H1 (cell line): ENCODE data around the gene MTFR2. TPM values are rescaled to one million over a fixed set of nuclear protein-coding genes. Genes with fewer than 3 reads are reported as not detected.

ENCODE experiments used
- CTCF ChIA-PET: fragments of 300-600 bp; sonication (Branson Sonifier 250); formaldehyde crosslinking; loops from one replicate; lab custom pipeline; 2021; ENCODE audit not compliant: partially characterized antibody; lab: Charles Lee
- POLR2A ChIA-PET: fragments of 300-600 bp; sonication (Branson Sonifier 250); formaldehyde crosslinking; loops from one replicate; lab custom pipeline; 2021; ENCODE audit warnings: inconsistent platforms; ENCODE audit not compliant: partially characterized antibody; lab: Charles Lee
- DNase-seq, 2 experiments: peaks; one replicate each; pipeline versions ENCODE4 v3.0.0 to v3.0.0-alpha.2; 2010 to 2022; ENCODE audit warnings: low spot score in 2 of 2, low read depth in 1 of 2, mixed read lengths in 1 of 2
- FAIRE-seq: peaks from 2 replicates; lab custom pipeline; 2011; peaks lifted over from hg19 to GRCh38; lab: Jason Lieb, UNC
- H2AFZ ChIP-seq: 2 replicates; pipeline ENCODE4 v1.8.1; 2012; ENCODE audit warnings: low read length, inconsistent platforms
- H2AK5ac ChIP-seq: 2 replicates; pipeline ENCODE4 v1.6.1; 2013; ENCODE audit warnings: low read depth, low read length
- H2BK120ac ChIP-seq: replicated peaks from 2 replicates; pipeline ENCODE3; 2013; ENCODE audit warnings: low read depth, low read length, inconsistent platforms
- H2BK12ac ChIP-seq: 2 replicates; pipeline ENCODE4 v1.6.1; 2013; ENCODE audit warnings: low read depth, low read length
- H2BK15ac ChIP-seq: 2 replicates; pipeline ENCODE4 v1.6.1; 2013; ENCODE audit warnings: low read length
- H2BK20ac ChIP-seq: 2 replicates; pipeline ENCODE4 v1.6.1; 2013; ENCODE audit warnings: low read length
- H2BK5ac ChIP-seq: 2 replicates; pipeline ENCODE4 v1.6.1; 2013; ENCODE audit warnings: low read depth, low read length
- H3K14ac ChIP-seq: 2 replicates; pipeline ENCODE4 v1.6.1; 2013; ENCODE audit warnings: inconsistent platforms; ENCODE audit not compliant: insufficient read length
- H3K18ac ChIP-seq: 2 replicates; pipeline ENCODE4 v1.6.1; 2013; ENCODE audit warnings: low read length; ENCODE audit errors: extremely low read depth
- H3K23ac ChIP-seq: 2 replicates; pipeline ENCODE4 v1.6.1; 2013; ENCODE audit warnings: inconsistent platforms; ENCODE audit not compliant: insufficient read length
- H3K23me2 ChIP-seq: 2 replicates; pipeline ENCODE4 v1.6.1; 2013; ENCODE audit warnings: low read depth, low read length
- H3K27ac ChIP-seq: 2 replicates; pipeline ENCODE4 v1.6.1; 2011; ENCODE audit warnings: low read depth, low read length, inconsistent platforms
- H3K27me3 ChIP-seq, 4 experiments: replicated peaks in 1 of 4; 1 replicate in 1 of 4; 2 replicates in 3 of 4; pipeline versions ENCODE4 v1.6.1 to v1.8.1; 2011 to 2013; ENCODE audit warnings: low read length in 3 of 4, mild to moderate bottlenecking in 3 of 4, inconsistent platforms in 2 of 4, mixed read lengths in 2 of 4, moderate library complexity in 1 of 4; ENCODE audit not compliant: control insufficient read depth in 3 of 4, insufficient read depth in 3 of 4; ENCODE audit errors: extremely low read depth in 1 of 4
- H3K36me3 ChIP-seq, 4 experiments: 2 replicates each; pipeline versions ENCODE4 v1.6.1 to v1.8.1; 2011 to 2013; ENCODE audit warnings: mild to moderate bottlenecking in 4 of 4, low read length in 3 of 4, moderate library complexity in 2 of 4, control low read depth in 1 of 4, inconsistent platforms in 1 of 4; ENCODE audit not compliant: insufficient read depth in 4 of 4, control insufficient read depth in 2 of 4
- H3K4ac ChIP-seq: replicated peaks from 2 replicates; pipeline ENCODE3; 2013; ENCODE audit warnings: low read length, low read depth, mixed read lengths, inconsistent platforms; ENCODE audit not compliant: insufficient read length
- H3K4me1 ChIP-seq, 4 experiments: replicated peaks in 1 of 4; 1 replicate in 1 of 4; 2 replicates in 3 of 4; pipeline versions ENCODE4 v1.6.1 to v1.8.1; 2011 to 2013; ENCODE audit warnings: low read length in 3 of 4, inconsistent platforms in 2 of 4, mixed read lengths in 1 of 4; ENCODE audit not compliant: insufficient read depth in 4 of 4, control insufficient read depth in 3 of 4
- H3K4me2 ChIP-seq, 2 experiments: 2 replicates each; pipeline versions ENCODE4 v1.6.1 to v1.8.1; 2011 to 2013; ENCODE audit warnings: low read depth in 2 of 2, low read length in 2 of 2, control low read depth in 1 of 2, inconsistent platforms in 1 of 2, mild to moderate bottlenecking in 1 of 2; ENCODE audit not compliant: insufficient read depth in 1 of 2
- H3K4me3 ChIP-seq, 4 experiments: fragments of 200-600, 300-600 bp in 1 of 4; sonication (generic), shearing (Covaris generic), sonication (Bioruptor Twin) in 1 of 4; 2 replicates each; pipeline versions ENCODE4 v1.5.1 to v1.8.1; 2011 to 2016; ENCODE audit warnings: low read length in 4 of 4, low read depth in 3 of 4, control low read depth in 2 of 4, inconsistent platforms in 2 of 4, mild to moderate bottlenecking in 2 of 4, mixed read lengths in 1 of 4, moderate library complexity in 1 of 4; ENCODE audit not compliant: insufficient read depth in 2 of 4; ENCODE audit errors: extremely low read depth in 1 of 4
- H3K56ac ChIP-seq: replicated peaks from 2 replicates; pipeline ENCODE3; 2013; ENCODE audit warnings: low read depth, mild to moderate bottlenecking, mixed read lengths, low read length, inconsistent platforms; ENCODE audit not compliant: insufficient read length
- H3K79me1 ChIP-seq: 2 replicates; pipeline ENCODE4 v1.6.1; 2013; ENCODE audit warnings: low read depth, low read length, control low read depth
- H3K79me2 ChIP-seq, 2 experiments: 2 replicates each; pipeline versions ENCODE4 v1.6.1 to v1.8.1; 2012 to 2013; ENCODE audit warnings: low read length in 2 of 2, mild to moderate bottlenecking in 2 of 2, inconsistent platforms in 1 of 2; ENCODE audit not compliant: insufficient read depth in 2 of 2, control insufficient read depth in 1 of 2
- H3K9ac ChIP-seq, 4 experiments: replicated peaks in 1 of 4; 1 replicate in 1 of 4; 2 replicates in 3 of 4; pipeline versions ENCODE4 v1.6.1 to v1.8.1; 2011 to 2013; ENCODE audit warnings: low read depth in 3 of 4, low read length in 3 of 4, control low read depth in 2 of 4, mild to moderate bottlenecking in 2 of 4, moderate library complexity in 2 of 4, inconsistent platforms in 1 of 4; ENCODE audit errors: extremely low read depth in 1 of 4
- H3K9me3 ChIP-seq, 2 experiments: 2 replicates each; pipeline versions ENCODE4 v1.6.1 to v1.8.1; 2012 to 2013; ENCODE audit warnings: mild to moderate bottlenecking in 2 of 2, moderate library complexity in 2 of 2, control low read depth in 1 of 2, inconsistent platforms in 1 of 2, low read depth in 1 of 2, low read length in 1 of 2, mixed read lengths in 1 of 2; ENCODE audit not compliant: insufficient read depth in 2 of 2
- H4K20me1 ChIP-seq, 2 experiments: replicated peaks in 1 of 2; 2 replicates each; pipeline versions ENCODE3 to v1.8.1; 2011 to 2013; ENCODE audit warnings: inconsistent platforms in 2 of 2, low read length in 2 of 2, mild to moderate bottlenecking in 1 of 2; ENCODE audit not compliant: insufficient read depth in 2 of 2, control insufficient read depth in 1 of 2
- H4K5ac ChIP-seq: 2 replicates; pipeline ENCODE4 v1.6.1; 2013; ENCODE audit warnings: low read length, low read depth, mixed read lengths, inconsistent platforms; ENCODE audit not compliant: insufficient read length
- H4K8ac ChIP-seq: 2 replicates; pipeline ENCODE4 v1.8.0; 2013; ENCODE audit warnings: mild to moderate bottlenecking, moderate library complexity, low read length, inconsistent platforms; ENCODE audit not compliant: insufficient read depth; ENCODE audit errors: extremely low read depth
- H4K91ac ChIP-seq: replicated peaks from 2 replicates; pipeline ENCODE3; 2013; ENCODE audit warnings: low read length, mixed read lengths, inconsistent platforms; ENCODE audit not compliant: insufficient read length
- RNF2 ChIP-seq: fragments of 200-900, 300-1000 bp; sonication (generic); IDR thresholded peaks from 2 replicates; pipeline ENCODE4 v1.7.1; 2016; ENCODE audit warnings: borderline replicate concordance, low read depth, mild to moderate bottlenecking, antibody characterized with exemption, low read length; ENCODE audit not compliant: poor library complexity, severe bottlenecking; ENCODE audit errors: missing control alignments
- SP1 ChIP-seq: IDR thresholded peaks from 2 replicates; pipeline ENCODE4 v1.6.1; 2011; ENCODE audit warnings: low read depth, low read length
- WGBS, 2 experiments: shearing (Covaris generic) in 1 of 2; methylation state at CpG; one replicate each; pipeline versions ENCODE4 v1.1.6 to v1.1.7; 2013 to 2015; ENCODE audit warnings: low lambda C conversion rate in 2 of 2, mixed read lengths in 2 of 2, inconsistent platforms in 1 of 2, low coverage in 1 of 2, missing lambda C conversion rate in 1 of 2; ENCODE audit not compliant: insufficient replicate concordance in 2 of 2, insufficient coverage in 1 of 2, insufficient read length in 1 of 2; ENCODE audit errors: extremely low coverage in 1 of 2, missing lambda C conversion rate in 1 of 2; 5-methylcytosine and 5-hydroxymethylcytosine counted together
- polyA plus RNA-seq, 7 experiments: library from polyadenylated mRNA; depleted of rRNA in 3 of 7; stranded (reverse) in 5 of 7; unstranded in 2 of 7; fragments of >200 nt in 5 of 7; fragments of 200-250 nt in 2 of 7; gene quantifications; 1 replicate in 5 of 7; 2 replicates in 1 of 7; 4 replicates in 1 of 7; pipeline versions ENCODE4 v1.2.1 to v1.2.3, GENCODE V29; 2011 to 2013; ENCODE audit warnings: missing spikeins in 2 of 7, mixed read lengths in 2 of 7
- total RNA-seq: library from RNA; stranded (reverse); fragmentation: NEBNext Ultra II Directional; extraction: Animal tissue kit (Norgen Biotek cat#: 25700); gene quantifications from 2 replicates; pipeline ENCODE4 v1.2.1, GENCODE V29; 2021

MTFR2 gene
- total and polyA plus RNA-seq, 2 of the 8 experiments (the other 6 are each of a cell fraction or from before 2014, with no cell fraction given) = 8.5 to 10.7 TPM

- H3K79me2 ChIP-seq = no peaks in the 10 kb centered on the region
- H3K27me3 ChIP-seq = no peaks in the 10 kb centered on the region
- H2BK15ac ChIP-seq = no peak overlapping the region
- no peak overlapping the region for H2AFZ ChIP-seq
- H3K56ac ChIP-seq = no peak overlapping the region
- no peak overlapping the region for H3K27ac ChIP-seq
- H4K20me1 ChIP-seq = no peaks in the 10 kb centered on the region
- no peaks in the 10 kb centered on the region for H3K4me1 ChIP-seq
- H3K9ac ChIP-seq = no peak overlapping the region
- DNase-seq = no peak
- H3K36me3 ChIP-seq = no peaks in the 10 kb centered on the region; a peak in 2 of 8 replicates
- no peak for FAIRE-seq
- no peak overlapping the region for H3K23ac ChIP-seq
- no peak overlapping the region for H3K4ac ChIP-seq
- no peak overlapping the region for H2BK12ac ChIP-seq
- H4K91ac ChIP-seq = no peak overlapping the region
- TF ChIP-seq RNF2 (no peak), SP1 (no peak)
- no peak overlapping the region for H3K4me2 ChIP-seq
- no peak overlapping the region for H2BK120ac ChIP-seq
- no peaks in the 10 kb centered on the region for H3K79me1 ChIP-seq
- H3K9me3 ChIP-seq = no peaks in the 10 kb centered on the region
- H2AK5ac ChIP-seq = no peak overlapping the region
- POLR2A ChIA-PET = interaction anchor here (1.3 kb wide), 1 partner anchor 57 kb away, joined by 3 read pairs; the partner anchor contains the start of gene BCLAF1
- no peak overlapping the region for H3K14ac ChIP-seq
- H3K18ac ChIP-seq = no peak overlapping the region
- no peak overlapping the region for H4K8ac ChIP-seq
- 95% methylated on average over 1 of the region's 1 CpG; no CpG with 5 or more reads in 1 of the 2 experiments for WGBS, 2 experiments
- H3K23me2 ChIP-seq = no peaks in the 10 kb centered on the region
- H2BK20ac ChIP-seq = no peak overlapping the region
- CTCF ChIA-PET = interaction anchor here (1.2 kb wide), 1 partner anchor 99 kb away, joined by 3 read pairs; no protein-coding TSS in a partner anchor
- H3K4me3 ChIP-seq = no peak overlapping the region
- no peak overlapping the region for H2BK5ac ChIP-seq
- no peak overlapping the region for H4K5ac ChIP-seq
Observed at GRCh38 chr6:136232701-136233100, 17.4 kb downstream of the MTFR2 start.
